Activated T-cell treated with anti-CD3 and anti-CD28 coated beads, Interleukin-2, amount 50 U/mL, for 72 hours (primary cell): ENCODE data around the gene GOLGA8A. TPM values are rescaled to one million over a fixed set of nuclear protein-coding genes. Genes with fewer than 3 reads are reported as not detected.

Source experiments
- ATAC-seq, 2 donors: fragments of 150-1000 bp; cut with Tn5 transposase; replicated peaks in 1 of 2; 2 replicates each; pipeline ENCODE4 v1.10.0; 2021; ENCODE audit warnings: moderate library complexity in 2 of 2, mild to moderate bottlenecking in 1 of 2
- DNase-seq, 2 donors: peaks; one replicate each; pipeline ENCODE4 v3.0.0; 2021 to 2022; ENCODE audit warnings: mixed read lengths in 1 of 2
- H3K27ac Mint-ChIP-seq: one replicate; pipeline ENCODE4 v1.8.0; 2022; ENCODE audit warnings: mild to moderate bottlenecking, moderate library complexity, mixed read lengths
- H3K27me3 Mint-ChIP-seq: one replicate; pipeline ENCODE4 v1.8.0; 2022; ENCODE audit warnings: low read depth, mixed read lengths
- H3K36me3 Mint-ChIP-seq, 2 donors: one replicate each; pipeline ENCODE4 v1.8.0; 2022; ENCODE audit warnings: mixed read lengths in 2 of 2, mild to moderate bottlenecking in 1 of 2; ENCODE audit not compliant: insufficient read depth in 2 of 2
- H3K4me1 Mint-ChIP-seq: one replicate; pipeline ENCODE4 v1.8.0; 2022; ENCODE audit warnings: low read depth, mixed read lengths
- H3K4me3 Mint-ChIP-seq, 2 donors: one replicate each; pipeline ENCODE4 v1.8.0; 2022; ENCODE audit warnings: mild to moderate bottlenecking in 2 of 2, mixed read lengths in 2 of 2, moderate library complexity in 2 of 2
- H3K9me3 Mint-ChIP-seq, 2 donors: one replicate each; pipeline ENCODE4 v1.8.0; 2022; ENCODE audit warnings: mixed read lengths in 2 of 2
- total RNA-seq, 2 donors: library from RNA; stranded (reverse); gene quantifications; one replicate each; pipeline ENCODE4 v1.2.3, GENCODE V29; 2022

GOLGA8A gene, protein sequence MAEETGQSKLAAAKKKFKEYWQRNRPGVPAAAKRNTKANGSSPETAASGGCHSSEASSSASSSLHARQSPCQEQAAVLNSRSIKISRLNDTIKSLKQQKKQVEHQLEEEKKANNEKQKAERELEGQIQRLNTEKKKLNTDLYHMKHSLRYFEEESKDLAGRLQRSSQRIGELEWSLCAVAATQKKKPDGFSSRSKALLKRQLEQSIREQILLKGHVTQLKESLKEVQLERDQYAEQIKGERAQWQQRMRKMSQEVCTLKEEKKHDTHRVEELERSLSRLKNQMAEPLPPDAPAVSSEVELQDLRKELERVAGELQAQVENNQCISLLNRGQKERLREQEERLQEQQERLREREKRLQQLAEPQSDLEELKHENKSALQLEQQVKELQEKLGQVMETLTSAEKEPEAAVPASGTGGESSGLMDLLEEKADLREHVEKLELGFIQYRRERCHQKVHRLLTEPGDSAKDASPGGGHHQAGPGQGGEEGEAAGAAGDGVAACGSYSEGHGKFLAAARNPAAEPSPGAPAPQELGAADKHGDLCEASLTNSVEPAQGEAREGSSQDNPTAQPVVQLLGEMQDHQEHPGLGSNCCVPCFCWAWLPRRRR
- 100 to 1,000 TPM; 180 TPM for total RNA-seq

GRCh38 chr15:34437687-34438086 lies at the start of gene GOLGA8A:
TSS of gene GOLGA8A (minus strand) at chr15:34437808. CDS start at chr15:34389691, 48,117 bp downstream.
- peak; percentile 74 to 85 for DNase-seq
- peak within 1 kb of the TSS; percentile 90 to 93 for H3K4me3 Mint-ChIP-seq

GRCh38 chr15:34483644-34484043 lies 46.0 kb upstream of the GOLGA8A start:
- Mint-ChIP-seq H3K9me3 (no peaks in the 10 kb centered on the region), H3K27me3 (peaks cover 78% of the 10 kb centered on the region), H3K4me1 (no peaks in the 10 kb centered on the region), H3K36me3 (peaks cover 0 to 1% of the 10 kb centered on the region in 2 donors), H3K27ac (no peak overlapping the region), H3K4me3 (no peak overlapping the region)
- ATAC-seq, result peak in 1 of 2 donors; percentile 21
- no peak for DNase-seq

More at GRCh38 chr15:34437687-34438086, at the start of gene GOLGA8A:
- Mint-ChIP-seq H3K27ac (peak within 1 kb of the TSS; percentile 91), H3K36me3 (peaks cover 0 to 8% of the 10 kb centered on the region in 2 donors), H3K27me3 (peaks cover under 1% of the 10 kb centered on the region), H3K9me3 (no peaks in the 10 kb centered on the region), H3K4me1 (peaks cover 20% of the 10 kb centered on the region)
- ATAC-seq, result peak; percentile 85

DNA sequence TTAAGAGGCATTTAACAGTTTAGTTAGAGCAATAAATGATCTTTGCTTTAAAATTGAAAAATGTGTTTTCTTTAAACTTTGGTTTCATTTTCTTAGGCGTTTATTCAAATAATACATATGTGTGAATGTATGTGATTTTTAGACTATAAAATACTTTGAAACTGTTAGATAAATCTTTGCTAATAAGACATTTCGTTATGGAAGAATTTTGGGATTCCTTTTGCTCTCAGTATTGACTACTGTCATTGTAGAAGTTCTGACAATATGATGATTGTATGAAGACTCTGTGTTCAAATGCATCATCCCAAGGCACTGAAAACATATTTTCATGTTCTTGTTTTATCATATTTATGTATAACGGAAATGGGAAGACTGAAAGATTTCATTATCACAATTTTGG lies 43.8 kb upstream of the GOLGA8A start:
- Mint-ChIP-seq H3K27me3 (peaks cover 81% of the 10 kb centered on the region), H3K27ac (no peak overlapping the region), H3K36me3 (no peaks in the 10 kb centered on the region), H3K4me1 (no peaks in the 10 kb centered on the region), H3K9me3 (no peaks in the 10 kb centered on the region), H3K4me3 (no peak overlapping the region)
- no peak for ATAC-seq
- DNase-seq, result no peak

- no peak for DNase-seq
- peaks cover 47% of the 10 kb centered on the region for H3K27me3 Mint-ChIP-seq
- no peak for ATAC-seq
These were observed 36.2 kb upstream of the GOLGA8A start for GRCh38 chr15:34473840-34474239.

GRCh38 chr15:34472947-34473346 lies 35.3 kb upstream of the GOLGA8A start:
- ATAC-seq, result no peak
- no peak overlapping the region for H3K4me3 Mint-ChIP-seq
- H3K27me3 Mint-ChIP-seq, result peaks cover 38% of the 10 kb centered on the region
- no peaks in the 10 kb centered on the region for H3K4me1 Mint-ChIP-seq
- no peaks in the 10 kb centered on the region for H3K9me3 Mint-ChIP-seq
- DNase-seq, result no peak
- H3K36me3 Mint-ChIP-seq, result no peaks in the 10 kb centered on the region
- H3K27ac Mint-ChIP-seq, result no peak overlapping the region

More at GRCh38 chr15:34473840-34474239, 36.2 kb upstream of the GOLGA8A start:
- Mint-ChIP-seq H3K4me1 (no peaks in the 10 kb centered on the region), H3K36me3 (no peaks in the 10 kb centered on the region), H3K9me3 (no peaks in the 10 kb centered on the region), H3K27ac (no peak overlapping the region), H3K4me3 (no peak overlapping the region)

GRCh38 chr15:34470892-34471291 lies 33.3 kb upstream of the GOLGA8A start:
- no peak overlapping the region for H3K27ac Mint-ChIP-seq
- no peaks in the 10 kb centered on the region for H3K9me3 Mint-ChIP-seq
- no peak overlapping the region for H3K4me3 Mint-ChIP-seq
- no peaks in the 10 kb centered on the region for H3K36me3 Mint-ChIP-seq
- peaks cover 24% of the 10 kb centered on the region for H3K27me3 Mint-ChIP-seq
- no peaks in the 10 kb centered on the region for H3K4me1 Mint-ChIP-seq
- DNase-seq (no peak), ATAC-seq (no peak)

- ATAC-seq, result peak; percentile 24 to 54
- H3K9me3 Mint-ChIP-seq, result no peaks in the 10 kb centered on the region
- H3K27ac Mint-ChIP-seq, result peak overlapping the region; percentile 50
- H3K4me1 Mint-ChIP-seq, result no peaks in the 10 kb centered on the region
- no peaks in the 10 kb centered on the region for H3K36me3 Mint-ChIP-seq
- no peak for DNase-seq
- H3K27me3 Mint-ChIP-seq, result peaks cover 17% of the 10 kb centered on the region
- H3K4me3 Mint-ChIP-seq, result no peak overlapping the region
These were observed 32.5 kb upstream of the GOLGA8A start for GRCh38 chr15:34470091-34470490.

DNA sequence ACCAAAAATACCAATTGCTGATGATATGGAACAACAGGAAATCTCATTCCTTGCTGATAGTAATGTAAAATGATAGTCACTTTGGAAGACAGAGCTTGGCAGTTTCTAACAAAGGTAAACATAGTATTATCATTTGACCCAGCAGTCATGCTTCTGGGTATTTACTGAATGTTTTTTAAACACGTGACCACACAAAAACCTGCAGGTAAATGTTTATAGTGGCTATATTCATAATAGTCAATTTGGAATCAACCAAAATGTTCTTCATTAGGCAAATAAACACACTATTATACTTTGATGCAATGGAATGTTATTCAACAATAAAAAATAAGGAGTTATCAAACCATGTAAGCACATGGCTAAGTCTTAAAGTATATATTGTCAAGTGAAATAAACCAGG lies 24.1 kb upstream of the GOLGA8A start:
- no peak for ATAC-seq
- H3K9me3 Mint-ChIP-seq, result no peaks in the 10 kb centered on the region
- no peak overlapping the region for H3K27ac Mint-ChIP-seq
- H3K4me3 Mint-ChIP-seq, result no peak overlapping the region
- no peak for DNase-seq
- no peaks in the 10 kb centered on the region for H3K4me1 Mint-ChIP-seq
- H3K27me3 Mint-ChIP-seq, result peaks cover 8% of the 10 kb centered on the region
- no peaks in the 10 kb centered on the region for H3K36me3 Mint-ChIP-seq

GRCh38 chr15:34460451-34460850 lies 22.8 kb upstream of the GOLGA8A start:
- no peak for ATAC-seq
- H3K36me3 Mint-ChIP-seq, result no peaks in the 10 kb centered on the region
- no peak overlapping the region for H3K27ac Mint-ChIP-seq
- H3K27me3 Mint-ChIP-seq, result peaks cover 16% of the 10 kb centered on the region
- H3K4me1 Mint-ChIP-seq, result no peaks in the 10 kb centered on the region
- no peaks in the 10 kb centered on the region for H3K9me3 Mint-ChIP-seq
- DNase-seq, result no peak
- H3K4me3 Mint-ChIP-seq, result no peak overlapping the region

DNA sequence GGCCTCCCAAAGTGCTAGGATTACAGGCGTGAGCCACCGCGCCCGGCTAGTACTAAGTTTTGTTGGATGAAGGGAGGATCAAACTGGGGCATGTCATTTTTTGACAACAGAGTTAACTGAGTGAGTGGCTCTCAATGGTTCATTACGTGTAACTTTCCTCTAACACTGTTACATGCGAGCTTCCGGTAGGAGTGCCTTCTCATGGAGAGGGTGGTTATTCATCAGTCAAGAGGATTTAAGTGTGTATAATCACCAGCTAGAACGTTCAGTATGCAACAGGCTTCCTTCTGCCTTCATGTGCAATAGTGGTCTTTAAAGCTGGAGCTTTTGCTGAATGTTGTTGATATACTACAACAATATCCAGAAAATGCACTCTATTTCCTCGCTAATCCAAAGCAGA lies 19.1 kb upstream of the GOLGA8A start:
- Mint-ChIP-seq H3K27ac (no peak overlapping the region), H3K4me1 (no peaks in the 10 kb centered on the region), H3K4me3 (no peak overlapping the region), H3K27me3 (peaks cover 20% of the 10 kb centered on the region), H3K9me3 (no peaks in the 10 kb centered on the region), H3K36me3 (no peaks in the 10 kb centered on the region)
- ATAC-seq (no peak), DNase-seq (no peak)

DNA sequence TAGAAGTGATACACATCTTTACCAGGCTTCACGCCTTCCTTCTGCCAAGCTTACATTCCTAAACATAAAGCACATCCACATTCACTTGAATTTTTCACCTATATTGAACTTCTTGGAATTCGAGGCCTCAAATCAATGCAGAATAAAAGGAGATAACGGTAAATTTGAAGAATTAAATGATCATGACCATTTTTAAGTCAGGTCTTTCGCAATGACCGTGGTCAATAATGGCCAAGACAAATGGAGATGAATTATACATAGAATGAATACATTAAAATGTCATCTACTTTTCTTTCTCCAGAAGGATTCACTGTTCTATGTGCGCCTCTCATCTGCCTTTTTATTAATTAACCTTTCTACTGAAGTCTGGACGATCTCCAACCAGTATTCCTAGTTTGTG lies 5.3 kb upstream of the GOLGA8A start:
- H3K4me1 Mint-ChIP-seq, result no peaks in the 10 kb centered on the region
- DNase-seq (no peak), ATAC-seq (no peak)
- H3K36me3 Mint-ChIP-seq, result no peaks in the 10 kb centered on the region
- H3K27ac Mint-ChIP-seq, result no peak overlapping the region
- no peaks in the 10 kb centered on the region for H3K9me3 Mint-ChIP-seq
- H3K4me3 Mint-ChIP-seq, result no peak overlapping the region
- peaks cover 34% of the 10 kb centered on the region for H3K27me3 Mint-ChIP-seq

- Mint-ChIP-seq H3K9me3 (no peaks in the 10 kb centered on the region), H3K4me1 (peaks cover 12% of the 10 kb centered on the region), H3K27ac (no peak overlapping the region), H3K4me3 (no peak overlapping the region), H3K36me3 (no peaks in the 10 kb centered on the region), H3K27me3 (peaks cover 22% of the 10 kb centered on the region)
- ATAC-seq, result no peak
- no peak for DNase-seq
These were observed 2.3 kb upstream of the GOLGA8A start for GRCh38 chr15:34439878-34440277.

GRCh38 chr15:34436956-34437442 lies 609 bp downstream of the GOLGA8A start:
- Mint-ChIP-seq H3K27ac (no peak overlapping the region), H3K36me3 (peaks cover 0 to 14% of the 10 kb centered on the region in 2 donors), H3K4me1 (peaks cover 24% of the 10 kb centered on the region), H3K27me3 (no peaks in the 10 kb centered on the region), H3K9me3 (no peaks in the 10 kb centered on the region), H3K4me3 (peak overlapping the region; percentile 75 to 89)
- DNase-seq (peak; percentile 34 to 58), ATAC-seq (peak; percentile 72)
